ENCODE data around the gene EMILIN1.

Gene EMILIN1

GRCh38 chr2:27078267-27079194, at the start of gene EMILIN1:
EMILIN1 (plus strand) TSS chr2:27078615; CDS start chr2:27079066, 451 bp downstream.
- DNase-seq, result no peak

GRCh38 chr2:27029051-27029450, 49.4 kb upstream of the EMILIN1 start:
- no peak for DNase-seq

- DNase-seq, result peak; percentile 75
These were observed 45.7 kb upstream of the EMILIN1 start, which contains the start of gene TMEM214 for GRCh38 chr2:27032495-27033252. TMEM214 (plus strand) TSS chr2:27032965; CDS start chr2:27033016, 51 bp downstream.

GRCh38 chr2:27033253-27033852, 45.1 kb upstream of the EMILIN1 start:
- no peak for DNase-seq

- no peak for DNase-seq
These were observed 40.4 kb upstream of the EMILIN1 start for GRCh38 chr2:27038012-27038411.

- DNase-seq, result no peak
These were observed 39.6 kb upstream of the EMILIN1 start for GRCh38 chr2:27038631-27039339.

GRCh38 chr2:27039426-27039825, 39.0 kb upstream of the EMILIN1 start:
- DNase-seq, result no peak

- no peak for DNase-seq
These were observed 38.5 kb upstream of the EMILIN1 start for GRCh38 chr2:27039871-27040270.

- DNase-seq, result no peak
These were observed 38.1 kb upstream of the EMILIN1 start for GRCh38 chr2:27040282-27040681.

GRCh38 chr2:27041752-27042151, 36.7 kb upstream of the EMILIN1 start:
- no peak for DNase-seq

GRCh38 chr2:27042159-27042661, 36.2 kb upstream of the EMILIN1 start:
- no peak for DNase-seq

- no peak for DNase-seq
These were observed 35.3 kb upstream of the EMILIN1 start for GRCh38 chr2:27042985-27043634.

- DNase-seq, result no peak
These were observed 28.8 kb upstream of the EMILIN1 start for GRCh38 chr2:27049422-27050280.

GRCh38 chr2:27050281-27050995, 28.0 kb upstream of the EMILIN1 start:
- DNase-seq, result peak; percentile 99

GRCh38 chr2:27050996-27051901, 27.2 kb upstream of the EMILIN1 start, which contains the start of gene AGBL5:
AGBL5 (plus strand) TSS chr2:27051668; CDS start chr2:27052959, 1,291 bp downstream.
- DNase-seq, result peak; percentile 97

GRCh38 chr2:27051902-27052645, 26.3 kb upstream of the EMILIN1 start:
- no peak for DNase-seq

GRCh38 chr2:27053321-27053720, 25.1 kb upstream of the EMILIN1 start:
- no peak for DNase-seq

GRCh38 chr2:27053776-27054175, 24.6 kb upstream of the EMILIN1 start:
- DNase-seq, result no peak

Data from KG1 (cell line).